COLO668 (cell line): ENCODE measurements around the gene COPG2.

Experiments used
- DNase-seq: peaks from one replicate; lab custom pipeline; 2025; ENCODE audit not compliant: unreplicated experiment; lab: John Stamatoyannopoulos, UW

Gene COPG2

DNA sequence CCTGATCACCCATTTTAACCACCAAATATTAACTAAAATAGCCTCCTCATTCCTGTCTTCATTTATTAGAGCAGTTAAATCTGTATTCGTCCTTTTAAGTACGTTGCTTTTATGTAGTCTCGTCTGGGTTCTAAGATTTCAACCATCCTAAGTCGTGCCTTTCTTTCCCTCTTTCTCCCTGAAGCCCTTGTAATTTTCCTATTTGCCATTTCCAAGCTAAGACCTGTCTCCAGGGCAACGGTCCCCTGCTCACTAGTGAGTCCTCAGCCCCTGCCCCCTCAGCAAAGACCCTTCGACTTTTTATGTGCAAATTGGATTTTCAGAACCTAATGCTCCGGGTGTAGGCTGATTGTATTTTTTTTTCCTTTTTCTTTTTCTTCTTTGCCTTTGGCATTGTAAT, 192.8 kb downstream of the COPG2 start:
- no peak for DNase-seq

DNA sequence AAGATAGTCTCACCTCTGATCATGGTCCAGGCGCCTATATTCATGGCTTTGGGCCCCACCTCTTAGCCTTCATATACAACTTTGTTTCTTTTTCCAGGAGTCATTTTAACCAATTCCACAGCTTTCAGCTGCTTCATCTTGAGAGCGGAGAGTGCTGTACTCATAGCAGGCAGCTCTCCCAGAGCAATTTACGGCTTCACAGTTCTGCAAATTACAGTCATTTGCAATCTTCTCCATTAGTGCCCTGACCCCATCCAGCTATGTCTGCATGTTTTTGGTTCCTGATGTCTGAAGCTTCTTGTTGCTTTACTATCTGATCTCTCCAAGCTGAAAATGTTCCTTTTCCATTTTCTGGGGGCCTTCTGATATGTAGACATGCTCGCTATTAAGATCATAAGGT, 194.7 kb downstream of the COPG2 start:
- DNase-seq = no peak

DNA sequence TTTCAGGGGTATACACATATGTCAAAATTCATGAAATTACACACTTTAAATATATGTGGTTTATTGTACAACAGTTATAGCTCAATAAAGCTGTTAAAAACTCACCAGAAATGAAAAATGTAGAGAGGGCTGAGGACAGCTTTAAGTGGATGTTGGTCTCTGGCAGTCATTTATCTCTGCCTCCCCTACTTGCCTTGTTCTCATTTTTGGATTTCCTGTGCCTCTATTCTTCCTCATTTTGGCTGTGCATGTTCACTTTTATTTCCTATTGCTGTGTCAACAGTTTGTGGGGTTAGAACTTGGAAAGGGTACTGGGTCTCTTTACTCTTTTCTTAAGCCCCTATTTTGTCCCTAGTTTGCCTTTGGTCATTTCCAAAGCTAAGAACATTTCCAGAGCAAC, 195.3 kb downstream of the COPG2 start:
- DNase-seq = no peak

DNA sequence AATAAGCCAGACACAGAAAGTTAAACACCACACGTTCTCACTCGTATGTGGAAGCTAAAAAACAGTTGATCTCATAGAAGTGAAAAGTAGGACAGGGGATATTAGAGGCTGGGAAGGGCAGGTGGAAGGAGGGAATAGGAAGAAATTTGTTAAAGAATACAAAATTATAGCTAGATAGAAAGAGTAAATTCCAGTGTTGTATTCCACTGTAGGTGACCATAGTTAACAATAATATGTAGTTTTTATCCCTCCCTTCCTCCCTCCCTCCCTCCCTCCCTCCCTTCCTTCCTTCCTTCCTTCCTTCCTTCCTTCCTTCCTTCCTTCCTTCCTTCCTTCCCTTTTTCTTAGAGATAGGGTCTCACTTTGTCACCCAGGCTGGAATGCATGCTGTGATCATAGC, 196.6 kb downstream of the COPG2 start:
- no peak for DNase-seq

DNA sequence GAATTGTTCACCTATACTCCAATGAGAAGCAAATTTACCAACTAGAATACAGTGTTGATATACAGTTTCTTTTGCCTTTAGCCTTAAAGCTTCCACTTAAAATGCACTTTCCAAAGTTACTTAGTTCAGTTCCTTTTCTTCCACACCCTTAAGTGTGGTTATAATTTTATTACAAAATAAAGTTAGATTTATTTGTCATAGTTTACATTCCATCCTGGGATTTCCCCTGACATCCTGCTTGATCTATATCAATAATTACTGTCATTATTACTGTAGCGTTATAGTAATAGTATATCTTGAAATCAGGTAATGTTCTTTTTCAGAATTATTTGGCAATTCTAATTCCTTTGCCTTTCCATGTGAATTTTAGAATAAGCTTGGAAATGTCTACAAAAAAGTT, 199.9 kb downstream of the COPG2 start:
- DNase-seq = no peak

DNA sequence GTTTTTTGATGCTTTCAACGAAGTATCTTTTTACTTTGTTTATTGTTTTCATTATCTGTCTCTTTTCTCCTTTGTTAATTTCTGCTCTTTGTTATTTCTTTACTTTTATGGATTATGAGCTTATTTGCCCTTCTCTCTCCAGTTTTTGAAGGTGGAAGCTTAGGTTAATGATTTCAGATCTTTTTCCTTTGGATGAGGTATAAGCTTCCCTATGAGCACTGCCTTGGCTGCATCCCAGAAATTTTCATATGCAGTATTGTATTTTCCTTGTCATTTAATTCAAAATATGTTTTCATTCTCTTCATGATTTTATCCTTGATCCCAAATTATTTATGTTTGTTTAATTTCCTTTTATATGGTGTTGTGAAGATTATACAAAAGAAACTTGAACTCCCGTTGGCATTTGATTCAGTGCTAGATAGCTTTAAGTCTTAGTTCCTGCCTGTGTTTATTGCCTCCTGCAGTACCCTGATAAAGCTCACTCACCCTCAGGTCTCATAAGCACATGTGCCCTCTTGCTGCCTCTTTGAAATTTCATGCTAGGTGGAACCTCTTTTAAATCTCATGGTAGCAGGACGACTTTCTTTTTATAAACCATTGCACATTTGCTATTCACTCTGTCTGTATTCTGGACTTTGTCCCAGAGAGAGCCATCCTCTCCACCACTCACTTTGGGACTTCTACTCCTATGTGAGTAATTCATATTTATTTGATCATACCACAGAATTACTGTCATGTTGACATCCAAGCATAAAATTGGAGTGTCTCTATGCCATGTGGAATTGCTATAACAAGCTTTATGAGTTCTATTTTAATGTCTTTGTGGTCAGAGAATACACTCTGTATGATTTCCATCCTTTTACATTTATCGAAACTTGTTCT, 204.8 kb downstream of the COPG2 start:
- DNase-seq = no peak

DNA sequence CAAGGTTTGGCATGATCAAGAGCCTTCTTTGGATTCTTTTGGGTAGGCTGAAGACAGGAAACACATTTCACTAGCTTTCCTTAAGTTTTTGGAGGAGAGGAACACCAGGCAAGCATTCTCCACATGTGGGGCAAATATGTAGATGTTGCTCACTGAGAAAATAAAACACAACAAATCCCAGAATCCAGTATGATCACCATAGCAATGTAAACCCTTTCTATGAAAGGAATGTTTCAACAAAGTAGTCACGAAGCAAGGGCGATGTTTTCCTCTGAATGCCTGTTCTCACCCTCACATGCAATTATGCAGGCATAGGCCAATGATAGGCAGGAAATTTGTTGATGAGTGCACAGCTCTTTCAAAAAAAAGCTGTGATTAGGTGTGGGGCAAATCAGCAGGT, 207.3 kb downstream of the COPG2 start:
- no peak for DNase-seq

DNA sequence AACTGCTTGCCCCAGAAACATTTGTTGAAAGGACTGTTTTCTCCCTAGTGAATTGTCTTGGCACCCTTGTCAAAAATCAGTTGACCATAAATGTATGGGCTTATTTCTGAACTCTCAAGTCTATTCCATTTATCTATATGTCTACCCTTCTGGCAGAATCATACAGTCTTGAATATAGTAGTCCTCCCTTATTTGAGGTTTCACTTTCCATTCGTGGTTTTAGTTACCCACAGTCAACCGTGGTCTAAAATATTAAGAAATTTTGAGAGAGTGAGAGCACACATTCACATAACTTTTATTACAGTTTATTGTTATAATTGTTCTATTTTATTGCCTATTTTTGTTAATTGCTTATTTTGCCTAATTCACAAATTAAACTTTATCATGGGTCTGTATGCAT, 210.3 kb downstream of the COPG2 start:
- DNase-seq = no peak
